ENCODE measurements around the gene GJB6. TPM values are rescaled to one million over a fixed set of nuclear protein-coding genes. Genes with fewer than 3 reads are reported as not detected.

The GJB6 gene
- total and polyA plus RNA-seq, 2 donors (not counting 3 experiments of a cell fraction or from before 2014, with no cell fraction given) = not detected

GRCh38 chr13:20270163-20270865 is 38.2 kb upstream of the GJB6 start:
- no TSS peak for BruUV-seq (replicated peaks)
- H3K4me3 ChIP-seq (replicated peaks in 1 of 3; ENCODE audit: insufficient read depth in 1 of 3, low read depth in 1 of 3, low read length in 3 of 3) = no peak overlapping the region
- ChIA-PET CTCF (interaction anchor here (0.5 kb wide), 1 partner anchor 42 kb away, joined by 4 read pairs; no protein-coding TSS in a partner anchor), POLR2A (no interaction called here)
- H3K27ac ChIP-seq (ENCODE audit: insufficient read depth, low read depth, low read length) = no peak overlapping the region
- no peaks in the 10 kb centered on the region for H3K9me3 ChIP-seq (replicated peaks; ENCODE audit: control insufficient read depth, insufficient read depth, low read length)
- H4K20me1 ChIP-seq (replicated peaks; ENCODE audit: control insufficient read depth, extremely low read depth, insufficient read depth, low read length) = no peaks in the 10 kb centered on the region
- DNase-seq (ENCODE audit: low read depth, low spot score) (no peak), FAIRE-seq (no peak)
- H3K79me2 ChIP-seq (ENCODE audit: control insufficient read depth, insufficient read depth, low read length) = no peaks in the 10 kb centered on the region
- H3K4me1 ChIP-seq (ENCODE audit: control insufficient read depth, extremely low read depth, insufficient read depth, low read length) = no peaks in the 10 kb centered on the region
- intact Hi-C loops (cut with micrococcal nuclease) = no loop called here
- H2AFZ ChIP-seq (ENCODE audit: low read depth, low read length) = no peak overlapping the region
- no peak overlapping the region for H3K9ac ChIP-seq (replicated peaks; ENCODE audit: extremely low read depth, insufficient read depth, low read length)
- TF ChIP-seq POLR2AphosphoS5 (IDR thresholded peaks at IDR 0.05; ENCODE audit: insufficient read depth, low read depth, low read length) (no peak), GATA2 (IDR thresholded peaks at IDR 0.05; ENCODE audit: insufficient read depth, insufficient read length, low read depth, low read length) (no peak), JUN (IDR thresholded peaks at IDR 0.05; ENCODE audit: borderline replicate concordance, insufficient read depth, insufficient read length, low read depth) (no peak), FOS (IDR thresholded peaks at IDR 0.05; ENCODE audit: borderline replicate concordance, insufficient read depth, low read length) (no peak), CTCF (IDR thresholded peaks at IDR 0.05; ENCODE audit: extremely low read depth in 1 of 2, insufficient read depth in 1 of 2, low read depth in 1 of 2, low read length in 2 of 2) (no peak), POLR2A (IDR thresholded peaks at IDR 0.05; ENCODE audit: low read depth, low read length) (no peak), MYC (IDR thresholded peaks at IDR 0.05; ENCODE audit: low read depth, low read length) (no peak), MAX (IDR thresholded peaks at IDR 0.05; ENCODE audit: insufficient read depth, insufficient read length) (no peak), EZH2 (IDR thresholded peaks at IDR 0.05; ENCODE audit: borderline replicate concordance, low read depth, low read length, severe bottlenecking) (no peak)
- H3K27me3 ChIP-seq (ENCODE audit: control insufficient read depth in 2 of 2, insufficient read depth in 2 of 2, low read length in 2 of 2) = peaks cover 0 to 3% of the 10 kb centered on the region in 2 experiments
- no peak overlapping the region for H3K4me2 ChIP-seq (ENCODE audit: insufficient read depth, low read length)
- dilution Hi-C loops (cut with MboI; ENCODE audit: extremely low pct_ligation_motif_present, low sequenced_read_pairs) = no loop called here
- H3K9me1 ChIP-seq (replicated peaks; ENCODE audit: control insufficient read depth, extremely low read depth, insufficient read depth, low read length) = no peaks in the 10 kb centered on the region
- H3K36me3 ChIP-seq (ENCODE audit: control insufficient read depth in 2 of 2, extremely low read depth in 1 of 2, insufficient read depth in 2 of 2, low read length in 2 of 2) = no peaks in the 10 kb centered on the region
